GM12878 (cell line): ENCODE data around the gene ALKBH1. TPM values are rescaled to one million over a fixed set of nuclear protein-coding genes. Genes with fewer than 3 reads are reported as not detected.

Experiments used
- ATAC-seq: fragments of 200-7000 bp; cut with Tn5 transposase; 3 replicates; pipeline ENCODE4 v1.9.1; 2020; ENCODE audit warnings: mild to moderate bottlenecking, moderate library complexity
- BruUV-seq: library from RNA; stranded (reverse); fragments of 400-500 nt; replicated peaks from 2 replicates; lab custom pipeline; 2021; lab: Mats Ljungman, UMichigan
- CTCF ChIA-PET: fragments of 300-600 bp; sonication (Branson Sonifier 250); formaldehyde crosslinking; extraction: SDS; loops from one replicate; lab custom pipeline; 2021; ENCODE audit warnings: inconsistent platforms; lab: Yijun Ruan, JAX
- POLR2A ChIA-PET: fragments of 350-600 bp; formaldehyde crosslinking; extraction: SDS; loops from one replicate; lab custom pipeline; 2021; ENCODE audit warnings: inconsistent platforms; lab: Charles Lee
- RAD21 ChIA-PET: fragments of 300-600 bp; sonication (Branson Sonifier 250); formaldehyde crosslinking; loops from one replicate; lab custom pipeline; 2023; ENCODE audit warnings: antibody characterized with exemption; ENCODE audit not compliant: unreplicated experiment; lab: Charles Lee
- SMC1A ChIA-PET: fragments of 300-600 bp; sonication (Branson Sonifier 250); formaldehyde crosslinking; loops from one replicate; lab custom pipeline; 2023; ENCODE audit not compliant: unreplicated experiment, uncharacterized antibody; lab: Charles Lee
- DNase-seq: peaks from one replicate; pipeline ENCODE4 v3.0.0-alpha.2; 2011; ENCODE audit warnings: low read depth, low spot score
- FAIRE-seq: peaks from 3 replicates; lab custom pipeline; 2011; peaks lifted over from hg19 to GRCh38; lab: Jason Lieb, UNC
- H2AFZ ChIP-seq: 2 replicates; pipeline ENCODE4 v1.6.0; 2011; ENCODE audit warnings: low read depth, low read length, control low read depth; ENCODE audit not compliant: control insufficient read depth
- H3K27ac ChIP-seq: 2 replicates; pipeline ENCODE4 v1.5.1; 2011; ENCODE audit warnings: control low read depth; ENCODE audit not compliant: control insufficient read depth, insufficient read depth
- H3K27me3 ChIP-seq, 2 experiments: replicated peaks in 1 of 2; 2 replicates each; pipeline versions ENCODE4 v1.6.0 to v1.6.1; 2011; ENCODE audit warnings: low read length in 1 of 2; ENCODE audit not compliant: control insufficient read depth in 2 of 2, insufficient read depth in 2 of 2
- H3K36me3 ChIP-seq, 2 experiments: 2 replicates each; pipeline ENCODE4 v1.5.1; 2011; ENCODE audit warnings: low read length in 1 of 2; ENCODE audit not compliant: control insufficient read depth in 2 of 2, insufficient read depth in 2 of 2
- H3K4me1 ChIP-seq: 2 replicates; pipeline ENCODE4 v1.6.1; 2011; ENCODE audit warnings: mild to moderate bottlenecking, low read length, moderate library complexity, mixed read lengths; ENCODE audit not compliant: control insufficient read depth, insufficient read depth
- H3K4me2 ChIP-seq: 2 replicates; pipeline ENCODE4 v1.6.0; 2011; ENCODE audit warnings: control low read depth; ENCODE audit not compliant: control insufficient read depth, insufficient read depth
- H3K4me3 ChIP-seq: fragments of 200-600 bp; sonication (generic); 2 replicates; pipeline ENCODE4 v1.5.1; 2016
- H3K79me2 ChIP-seq: 2 replicates; pipeline ENCODE4 v1.6.0; 2011; ENCODE audit warnings: low read length; ENCODE audit not compliant: control insufficient read depth, insufficient read depth
- H3K9ac ChIP-seq: 2 replicates; pipeline ENCODE4 v1.8.0; 2011; ENCODE audit warnings: low read length, control low read depth, mixed read lengths; ENCODE audit not compliant: control insufficient read depth, insufficient read depth
- H3K9me3 ChIP-seq: replicated peaks from 3 replicates; pipeline ENCODE4 v1.5.1; 2011; ENCODE audit warnings: mild to moderate bottlenecking, low read length; ENCODE audit not compliant: control insufficient read depth, insufficient read depth
- H4K20me1 ChIP-seq: 2 replicates; pipeline ENCODE4 v1.6.0; 2011; ENCODE audit not compliant: control insufficient read depth, insufficient read depth
- BCLAF1 ChIP-seq: fragments of 450-650 bp; IDR thresholded peaks from 2 replicates; pipeline ENCODE4 v1.6.1; 2017; ENCODE audit warnings: antibody characterized with exemption, mild to moderate bottlenecking, moderate library complexity
- CTCF ChIP-seq, 3 experiments: IDR thresholded peaks in 2 of 3; conservative IDR thresholded peaks in 1 of 3; 2 replicates each; pipeline ENCODE4 v1.5.1; 2011; ENCODE audit warnings: low read depth in 3 of 3, low read length in 3 of 3, mild to moderate bottlenecking in 3 of 3, control low read depth in 2 of 3, moderate library complexity in 2 of 3, inconsistent platforms in 1 of 3, mixed read lengths in 1 of 3; ENCODE audit not compliant: control insufficient read depth in 2 of 3, insufficient read depth in 1 of 3; ENCODE audit errors: extremely low read depth in 1 of 3
- FOXK2 ChIP-seq: fragments of 450-650 bp; IDR thresholded peaks from 2 replicates; pipeline ENCODE4 v1.6.1; 2017; ENCODE audit warnings: mild to moderate bottlenecking, moderate library complexity
- RCOR1 ChIP-seq: conservative IDR thresholded peaks from 2 replicates; pipeline ENCODE4 v1.6.1; 2012; ENCODE audit warnings: low read depth, low read length, improper control_type of control experiment
- WGBS: methylation state at CpG from one replicate; pipeline ENCODE4 v1.1.6; 2016; ENCODE audit warnings: low lambda C conversion rate; ENCODE audit not compliant: insufficient replicate concordance, insufficient coverage; ENCODE audit errors: missing lambda C conversion rate; 5-methylcytosine and 5-hydroxymethylcytosine counted together
- in situ Hi-C: fragments of 300-500 bp; cut with MboI; formaldehyde crosslinking; loops from 9 replicates; pipeline ENCODE4 v1.14.3; 2018; ENCODE audit warnings: mixed read lengths
- intact Hi-C: fragments of 100-400 bp; cut with micrococcal nuclease; formaldehyde crosslinking; loops from one replicate; pipeline ENCODE4 v1.14.2; 2022; ENCODE audit not compliant: unreplicated experiment
- polyA plus RNA-seq, 11 experiments: library from polyadenylated mRNA; depleted of rRNA in 4 of 11; unstranded in 6 of 11; stranded (reverse) in 5 of 11; fragments of >200 nt; fragmentation: Nextera tagmentation in 4 of 11; fragmentation: Illumina TruSeq in 1 of 11; extraction: Ambion mirVana in 4 of 11; extraction: Trizol in 1 of 11; gene quantifications; 1 replicate in 1 of 11; 2 replicates in 10 of 11; pipeline versions ENCODE4 v1.2.1 to v1.2.3, GENCODE V29; 2011 to 2016; ENCODE audit warnings: inconsistent platforms in 2 of 11, missing spikeins in 2 of 11, low read depth in 1 of 11
- total RNA-seq, 4 experiments: library from RNA; depleted of rRNA in 3 of 4; stranded (reverse); fragments of >200 nt in 3 of 4; fragmentation: Illumina TruSeq in 1 of 4; extraction: Trizol in 1 of 4; gene quantifications; 2 replicates each; pipeline versions ENCODE4 v1.2.1 to v1.2.3, GENCODE V29; 2013 to 2021
- TF ChIP-seq, protein P1 (sequence below): IDR thresholded peaks from 2 replicates; pipeline ENCODE4 v1.6.1; 2011; ENCODE audit warnings: mild to moderate bottlenecking, low read depth, low read length, moderate library complexity; ENCODE audit not compliant: insufficient replicate concordance

The ALKBH1 gene
- total and polyA plus RNA-seq, 10 of the 15 experiments (the other 5 are each of a cell fraction or from before 2014, with no cell fraction given), result 6.5 to 24.1 (median 17.0) TPM

DNA sequence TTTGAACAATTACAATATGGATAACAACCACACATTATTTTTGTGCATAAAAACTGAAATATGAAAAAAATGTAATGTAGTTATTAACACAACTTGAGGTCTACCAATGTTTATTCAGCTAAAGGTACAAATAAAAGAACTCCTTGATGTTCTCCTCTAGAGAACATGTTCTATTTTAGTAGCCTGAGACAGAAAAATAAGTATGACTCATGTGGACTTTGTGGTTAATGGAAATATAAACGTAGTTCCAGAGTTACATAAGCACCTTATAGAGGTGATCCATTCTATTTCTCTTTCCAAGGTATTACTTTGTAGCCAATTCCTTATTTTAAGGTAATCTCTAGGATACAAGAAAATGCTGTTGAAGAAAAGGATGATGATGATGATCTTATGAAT lies 25.7 kb downstream of the ALKBH1 start (continued):
- TF ChIP-seq, protein P1, sequence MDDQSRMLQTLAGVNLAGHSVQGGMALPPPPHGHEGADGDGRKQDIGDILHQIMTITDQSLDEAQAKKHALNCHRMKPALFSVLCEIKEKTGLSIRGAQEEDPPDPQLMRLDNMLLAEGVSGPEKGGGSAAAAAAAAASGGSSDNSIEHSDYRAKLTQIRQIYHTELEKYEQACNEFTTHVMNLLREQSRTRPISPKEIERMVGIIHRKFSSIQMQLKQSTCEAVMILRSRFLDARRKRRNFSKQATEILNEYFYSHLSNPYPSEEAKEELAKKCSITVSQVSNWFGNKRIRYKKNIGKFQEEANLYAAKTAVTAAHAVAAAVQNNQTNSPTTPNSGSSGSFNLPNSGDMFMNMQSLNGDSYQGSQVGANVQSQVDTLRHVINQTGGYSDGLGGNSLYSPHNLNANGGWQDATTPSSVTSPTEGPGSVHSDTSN, result no peak
- TF ChIP-seq CTCF (IDR thresholded peaks at IDR 0.05 in 2 of 3, conservative IDR thresholded peaks at IDR 0.05 in 1 of 3; ENCODE audit: control insufficient read depth in 2 of 3, extremely low read depth in 1 of 3, insufficient read depth in 1 of 3, low read depth in 3 of 3, low read length in 3 of 3), result no peak

GRCh38 chr14:77681196-77682157 lies 26.3 kb downstream of the ALKBH1 start:
- Histone ChIP-seq H3K27ac (no peak overlapping the region), H3K4me2 (no peak overlapping the region), H3K79me2 (no peaks in the 10 kb centered on the region), H3K9ac (no peak overlapping the region), H3K4me1 (no peaks in the 10 kb centered on the region), H4K20me1 (no peaks in the 10 kb centered on the region), H3K9me3 (no peaks in the 10 kb centered on the region), H2AFZ (no peak overlapping the region), H3K27me3 (no peaks in the 10 kb centered on the region), H3K4me3 (no peak overlapping the region), H3K36me3 (no peaks in the 10 kb centered on the region; a peak in 1 of 4 replicates)
- ChIA-PET POLR2A (no interaction called here), RAD21 (no interaction called here), SMC1A (no interaction called here), CTCF (no interaction called here)
- TF ChIP-seq RCOR1 (no peak), FOXK2 (no peak), BCLAF1 (no peak)
- FAIRE-seq, result no peak
- WGBS, result 81% methylated on average over 7 of the region's 7 CpGs
- no peak for DNase-seq
- BruUV-seq, result no TSS peak
- ATAC-seq, result no peak
- in situ Hi-C loops, result no loop called here
- intact Hi-C loops, result no loop called here
